ENCODE measurements around the gene SLC26A4. TPM values are rescaled to one million over a fixed set of nuclear protein-coding genes. Genes with fewer than 3 reads are reported as not detected.

SLC26A4 gene
- total and polyA plus RNA-seq, 9 of the 15 experiments (the other 6 are each of a cell fraction or from before 2014, with no cell fraction given) = 0.09 to 1.2 (median 0.33) TPM

GRCh38 chr7:107644309-107644974 lies 16.2 kb upstream of the SLC26A4 start:
- BruUV-seq (replicated peaks) = no TSS peak
- CTCF ChIA-PET (ENCODE audit: low intra/inter-chr PET ratio) = no interaction called here

DNA sequence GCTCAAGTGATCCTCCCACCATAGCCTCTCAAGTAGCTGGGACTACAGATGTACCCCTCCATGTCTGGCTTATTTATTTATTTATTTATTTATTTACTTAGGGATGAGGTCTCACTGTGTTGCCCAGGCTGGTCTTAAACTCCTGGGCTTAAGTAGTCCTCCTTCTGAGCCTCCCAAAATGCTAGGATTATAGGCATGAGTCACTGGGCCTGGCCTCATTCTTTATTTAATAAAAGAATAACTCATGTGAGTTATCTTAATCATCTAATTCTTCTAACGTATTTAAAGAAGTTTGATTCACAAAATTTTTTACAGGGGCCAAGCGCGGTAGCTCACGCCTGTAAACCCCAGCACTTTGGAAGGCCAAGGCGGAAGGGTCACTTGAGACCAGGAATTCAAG lies 8.0 kb upstream of the SLC26A4 start:
- Histone ChIP-seq H3K79me2 (ENCODE audit: control insufficient read depth, insufficient read depth, low read length) (no peaks in the 10 kb centered on the region), H4K20me1 (replicated peaks; ENCODE audit: control insufficient read depth, insufficient read depth, low read length) (no peaks in the 10 kb centered on the region), H3K9me1 (ENCODE audit: control insufficient read depth, insufficient read depth, low read length) (no peaks in the 10 kb centered on the region), H3K4me3 (no peak overlapping the region), H3K27ac (ENCODE audit: extremely low read depth, low read depth, low read length) (no peak overlapping the region), H3K4me2 (ENCODE audit: insufficient read depth, low read length) (no peak overlapping the region), H3K27me3 (ENCODE audit: control insufficient read depth in 2 of 2, insufficient read depth in 2 of 2, low read length in 2 of 2) (no peaks in the 10 kb centered on the region), H3K9ac (ENCODE audit: insufficient read depth in 1 of 2, low read depth in 2 of 2, low read length in 2 of 2) (no peak overlapping the region), H3K4me1 (replicated peaks in 1 of 2; ENCODE audit: control insufficient read depth in 2 of 2, insufficient read depth in 2 of 2, low read length in 2 of 2) (no peaks in the 10 kb centered on the region; a peak in 1 of 5 replicates), H3K9me3 (replicated peaks; ENCODE audit: control insufficient read depth, insufficient read depth, low read depth, low read length) (no peaks in the 10 kb centered on the region), H3K36me3 (ENCODE audit: control insufficient read depth, insufficient read depth, low read length) (no peaks in the 10 kb centered on the region), H2AFZ (ENCODE audit: low read depth, low read length) (no peak overlapping the region)
- ATAC-seq (no peak), DNase-seq (ENCODE audit: extremely low read depth in 1 of 4, low spot score in 3 of 4) (no peak), FAIRE-seq (no peak)
- WGBS (ENCODE audit: insufficient coverage, low coverage, missing lambda C conversion rate) = 73% methylated on average over 5 of the region's 5 CpGs
- CTCF ChIA-PET (ENCODE audit: low intra/inter-chr PET ratio) = no interaction called here
- in situ Hi-C loops (cut with MboI) (no loop called here), intact Hi-C loops (cut with micrococcal nuclease) (no loop called here)
- no TSS peak for BruUV-seq (replicated peaks)
- POLR2A ChIA-PET = interaction anchor here (0.8 kb wide), 1 partner anchor 21 kb away, joined by 3 read pairs; no protein-coding TSS in a partner anchor
- TF ChIP-seq, protein P1, sequence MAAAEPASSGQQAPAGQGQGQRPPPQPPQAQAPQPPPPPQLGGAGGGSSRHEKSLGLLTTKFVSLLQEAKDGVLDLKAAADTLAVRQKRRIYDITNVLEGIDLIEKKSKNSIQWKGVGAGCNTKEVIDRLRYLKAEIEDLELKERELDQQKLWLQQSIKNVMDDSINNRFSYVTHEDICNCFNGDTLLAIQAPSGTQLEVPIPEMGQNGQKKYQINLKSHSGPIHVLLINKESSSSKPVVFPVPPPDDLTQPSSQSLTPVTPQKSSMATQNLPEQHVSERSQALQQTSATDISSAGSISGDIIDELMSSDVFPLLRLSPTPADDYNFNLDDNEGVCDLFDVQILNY (CRISPR knock-in tag; IDR thresholded peaks at IDR 0.05) = no peak
- no peak for TF ChIP-seq NR2F6 (CRISPR knock-in tag; IDR thresholded peaks at IDR 0.05)
- TF ChIP-seq NUFIP1 (IDR thresholded peaks at IDR 0.05; ENCODE audit: partially characterized antibody) = no peak
- TF ChIP-seq SRSF7 (optimal IDR thresholded peaks at IDR 0.05; ENCODE audit: low read depth, low read length) = no peak
- no peak for TF ChIP-seq PREB (CRISPR knock-in tag; IDR thresholded peaks at IDR 0.05)
- TF ChIP-seq DIDO1 (tag; IDR thresholded peaks at IDR 0.05; ENCODE audit: low read depth) = no peak
- no peak for TF ChIP-seq ASH1L (IDR thresholded peaks at IDR 0.05; ENCODE audit: borderline replicate concordance, low read depth, partially characterized antibody)
- TF ChIP-seq ZNF3 (CRISPR knock-in tag; IDR thresholded peaks at IDR 0.05) = no peak
- TF ChIP-seq STAT5B (CRISPR knock-in tag; IDR thresholded peaks at IDR 0.05) = no peak
- TF ChIP-seq RUNX1 (IDR thresholded peaks at IDR 0.05; ENCODE audit: low read depth) = no peak
- TF ChIP-seq ZNF12 (CRISPR knock-in tag; IDR thresholded peaks at IDR 0.05) = no peak
- no peak for TF ChIP-seq RFX5 (IDR thresholded peaks at IDR 0.05; ENCODE audit: low read depth, low read length)
- no peak for TF ChIP-seq ZNF507 (tag; conservative IDR thresholded peaks at IDR 0.05)

More at GRCh38 chr7:107644309-107644974, 16.2 kb upstream of the SLC26A4 start:
- no peaks in the 10 kb centered on the region for H3K9me3 ChIP-seq (replicated peaks; ENCODE audit: control insufficient read depth, insufficient read depth, low read depth, low read length)
- no peak overlapping the region for H3K4me2 ChIP-seq (ENCODE audit: insufficient read depth, low read length)
- intact Hi-C loops (cut with micrococcal nuclease) (loop anchor here (5.0 kb wide), 1 partner anchor 78 kb away; no protein-coding TSS in a partner anchor), in situ Hi-C loops (cut with MboI) (no loop called here)
- no peak overlapping the region for H2AFZ ChIP-seq (ENCODE audit: low read depth, low read length)
- FAIRE-seq (no peak), DNase-seq (ENCODE audit: extremely low read depth in 1 of 4, low spot score in 3 of 4) (no peak), ATAC-seq (no peak; the same call in 2 of the 3 replicates)
- WGBS (ENCODE audit: insufficient coverage, low coverage, missing lambda C conversion rate) = 16% methylated on average over 9 of the region's 9 CpGs
- no peaks in the 10 kb centered on the region for H3K4me1 ChIP-seq (replicated peaks in 1 of 2; ENCODE audit: control insufficient read depth in 2 of 2, insufficient read depth in 2 of 2, low read length in 2 of 2)
- H4K20me1 ChIP-seq (replicated peaks; ENCODE audit: control insufficient read depth, insufficient read depth, low read length) = no peaks in the 10 kb centered on the region
- H3K27me3 ChIP-seq (ENCODE audit: control insufficient read depth in 2 of 2, insufficient read depth in 2 of 2, low read length in 2 of 2) = peaks cover 4 to 6% of the 10 kb centered on the region in 2 experiments; a peak in 2 of 5 replicates
- no peaks in the 10 kb centered on the region for H3K9me1 ChIP-seq (ENCODE audit: control insufficient read depth, insufficient read depth, low read length)
- no peaks in the 10 kb centered on the region for H3K79me2 ChIP-seq (ENCODE audit: control insufficient read depth, insufficient read depth, low read length)
- H3K36me3 ChIP-seq (ENCODE audit: control insufficient read depth, insufficient read depth, low read length) = no peaks in the 10 kb centered on the region
- no peak for TF ChIP-seq SNIP1 (IDR thresholded peaks at IDR 0.05; ENCODE audit: low read depth)
- TF ChIP-seq NRF1 (conservative IDR thresholded peaks at IDR 0.05 in 1 of 2, IDR thresholded peaks at IDR 0.05 in 1 of 2) = peak; percentile 59 to 66; a peak in 2 of 4 replicates
- no peak for TF ChIP-seq JUN (IDR thresholded peaks at IDR 0.05; ENCODE audit: borderline replicate concordance, low read depth, low read length)
- no peak for TF ChIP-seq JUN (CRISPR knock-in tag; IDR thresholded peaks at IDR 0.05; ENCODE audit: borderline replicate concordance)
- no peak for TF ChIP-seq ZNF324 (CRISPR knock-in tag; IDR thresholded peaks at IDR 0.05)
- no peak overlapping the region for H3K4me3 ChIP-seq
- no peak overlapping the region for H3K27ac ChIP-seq (ENCODE audit: extremely low read depth, low read depth, low read length)
- POLR2A ChIA-PET = interaction anchor here (0.8 to 1.7 kb wide), 3 partner anchors 10 to 75 kb away, joined by 3 to 8 read pairs (median 4); no protein-coding TSS in a partner anchor
- no peak overlapping the region for H3K9ac ChIP-seq (ENCODE audit: insufficient read depth in 1 of 2, low read depth in 2 of 2, low read length in 2 of 2)
